Right atrium auricular region (tissue), 2 donors: Measurements from ENCODE around the gene TNKS1BP1. TPM values are rescaled to one million over a fixed set of nuclear protein-coding genes. Genes with fewer than 3 reads are reported as not detected.
A peak's percentile ranks its signal among the peaks of the same experiment; 100 is the strongest.

ENCODE experiments used
- DNase-seq: peaks from one replicate; pipeline ENCODE4 v3.0.0-alpha.2; 2019; ENCODE audit warnings: low spot score
- H3K27ac ChIP-seq, 2 donors: fragments of 200-600 bp; sonication (generic); 1 replicate in 1 of 2; 2 replicates in 1 of 2; pipeline ENCODE4 v1.5.1; 2016 to 2019
- H3K27me3 ChIP-seq, 2 donors: fragments of 200-600 bp; sonication (generic); one replicate each; pipeline versions ENCODE4 v1.5.1 to v1.6.0; 2017 to 2019
- H3K36me3 ChIP-seq: fragments of 200-600 bp; sonication (generic); one replicate; pipeline ENCODE4 v1.5.1; 2016
- H3K4me1 ChIP-seq, 2 donors: fragments of 200-600 bp; sonication (generic); one replicate each; pipeline versions ENCODE4 v1.5.1 to v1.6.0; 2017 to 2019
- H3K4me3 ChIP-seq, 2 donors: fragments of 200-600 bp; sonication (generic); 1 replicate in 1 of 2; 2 replicates in 1 of 2; pipeline ENCODE4 v1.5.1; 2017 to 2019; ENCODE audit warnings: mild to moderate bottlenecking in 1 of 2, moderate library complexity in 1 of 2
- H3K9me3 ChIP-seq, 2 donors: fragments of 200-600 bp; sonication (generic); one replicate each; pipeline ENCODE4 v1.5.1; 2019
- total RNA-seq, 2 donors: library from RNA; depleted of rRNA; stranded (reverse); fragments of >200 nt; gene quantifications; one replicate each; pipeline ENCODE4 v1.1.0, GENCODE V29; 2016
- TF ChIP-seq, protein P1 (sequence below), 2 donors: fragments of 200-600 bp; sonication (generic); IDR thresholded peaks; one replicate each; pipeline ENCODE4 v1.5.1; 2019; ENCODE audit warnings: antibody characterized with exemption in 2 of 2

TNKS1BP1 gene
- total RNA-seq, 2 donors from 2014 or later, result 26.8 to 52.5 TPM

DNA sequence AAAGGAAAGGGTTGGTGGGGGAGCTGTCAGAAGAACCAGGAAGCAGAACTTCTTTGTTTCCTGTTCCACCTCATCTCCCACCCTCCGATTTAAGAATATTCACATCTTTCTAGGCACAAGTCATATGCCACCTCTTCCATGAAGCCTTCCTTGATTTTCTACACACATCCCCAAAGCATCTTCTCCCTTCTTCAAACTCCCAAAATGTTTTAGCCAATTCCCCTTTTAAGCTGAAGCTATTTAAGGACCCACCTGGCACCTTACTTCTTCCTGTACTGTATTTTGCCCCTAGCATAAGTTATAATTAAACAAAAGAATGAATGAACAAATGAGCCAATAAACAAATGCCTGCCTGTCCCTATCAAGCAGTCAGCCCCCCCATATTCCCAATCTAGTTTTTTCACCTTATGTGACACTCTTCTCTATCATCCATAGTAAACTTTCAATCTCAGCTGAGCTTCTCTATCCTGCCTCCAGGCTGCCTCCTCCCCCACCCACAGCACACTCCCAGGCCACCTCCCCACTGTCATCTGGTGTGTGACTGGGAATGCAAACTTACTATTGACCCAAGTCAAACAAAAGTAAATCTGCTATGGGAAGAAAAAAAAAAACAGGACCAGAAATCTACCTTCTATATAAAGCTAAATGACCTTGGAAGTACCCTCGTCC lies 3.9 kb downstream of the TNKS1BP1 start:
- no peak for DNase-seq
- peak overlapping the region in 1 of 2 donors; percentile 86 for H3K4me3 ChIP-seq
- no peaks in the 10 kb centered on the region for H3K27me3 ChIP-seq
- H3K4me1 ChIP-seq, result peaks cover 0 to 77% of the 10 kb centered on the region in 2 donors
- H3K27ac ChIP-seq, result peak overlapping the region; percentile 90 to 94
- TF ChIP-seq, protein P1, sequence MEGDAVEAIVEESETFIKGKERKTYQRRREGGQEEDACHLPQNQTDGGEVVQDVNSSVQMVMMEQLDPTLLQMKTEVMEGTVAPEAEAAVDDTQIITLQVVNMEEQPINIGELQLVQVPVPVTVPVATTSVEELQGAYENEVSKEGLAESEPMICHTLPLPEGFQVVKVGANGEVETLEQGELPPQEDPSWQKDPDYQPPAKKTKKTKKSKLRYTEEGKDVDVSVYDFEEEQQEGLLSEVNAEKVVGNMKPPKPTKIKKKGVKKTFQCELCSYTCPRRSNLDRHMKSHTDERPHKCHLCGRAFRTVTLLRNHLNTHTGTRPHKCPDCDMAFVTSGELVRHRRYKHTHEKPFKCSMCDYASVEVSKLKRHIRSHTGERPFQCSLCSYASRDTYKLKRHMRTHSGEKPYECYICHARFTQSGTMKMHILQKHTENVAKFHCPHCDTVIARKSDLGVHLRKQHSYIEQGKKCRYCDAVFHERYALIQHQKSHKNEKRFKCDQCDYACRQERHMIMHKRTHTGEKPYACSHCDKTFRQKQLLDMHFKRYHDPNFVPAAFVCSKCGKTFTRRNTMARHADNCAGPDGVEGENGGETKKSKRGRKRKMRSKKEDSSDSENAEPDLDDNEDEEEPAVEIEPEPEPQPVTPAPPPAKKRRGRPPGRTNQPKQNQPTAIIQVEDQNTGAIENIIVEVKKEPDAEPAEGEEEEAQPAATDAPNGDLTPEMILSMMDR (IDR thresholded peaks at IDR 0.05), result no peak
- no peaks in the 10 kb centered on the region for H3K9me3 ChIP-seq
- peaks cover 48% of the 10 kb centered on the region for H3K36me3 ChIP-seq

DNA sequence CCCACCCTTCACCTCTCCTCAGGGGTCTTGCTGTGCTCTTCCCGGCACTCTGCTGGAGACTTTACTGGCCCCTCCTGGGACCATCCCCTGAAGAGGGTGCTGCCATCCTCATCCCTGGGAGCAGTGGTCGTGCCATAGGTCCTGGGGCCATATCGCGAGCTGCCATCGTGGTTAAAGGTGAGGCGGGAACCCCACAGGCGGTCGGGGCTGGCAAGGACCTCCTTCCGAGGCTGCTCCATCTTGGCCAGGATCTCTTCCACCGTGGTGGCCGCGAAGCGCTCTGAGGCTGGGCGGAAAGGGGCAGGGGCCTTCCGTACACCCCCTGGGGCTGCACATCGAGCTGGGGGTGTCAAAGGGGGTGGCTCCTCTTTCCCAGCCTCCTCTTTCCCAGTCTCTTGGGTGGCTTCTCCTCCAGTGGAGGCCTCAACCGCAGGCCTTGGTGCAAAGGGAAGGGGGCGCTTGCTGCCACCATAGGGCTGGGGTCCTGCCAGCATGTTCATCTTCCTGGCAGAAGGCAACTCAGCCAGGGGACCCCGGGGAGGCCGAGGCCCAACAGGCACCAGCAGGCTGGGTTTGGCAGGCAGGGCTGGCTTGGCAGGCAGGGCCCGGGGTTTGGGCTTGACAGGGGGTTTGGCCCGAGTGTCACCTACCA lies 4.6 kb downstream of the TNKS1BP1 start:
- no peaks in the 10 kb centered on the region for H3K9me3 ChIP-seq
- DNase-seq, result no peak
- TF ChIP-seq, protein P1 (IDR thresholded peaks at IDR 0.05), result no peak
- H3K4me1 ChIP-seq, result peaks cover 0 to 77% of the 10 kb centered on the region in 2 donors
- H3K36me3 ChIP-seq, result peaks cover 53% of the 10 kb centered on the region
- peak overlapping the region; percentile 21 to 90 for H3K27ac ChIP-seq
- no peaks in the 10 kb centered on the region for H3K27me3 ChIP-seq
- H3K4me3 ChIP-seq, result peak overlapping the region in 1 of 2 donors; percentile 10

GRCh38 chr11:57318178-57318577 lies 6.6 kb downstream of the TNKS1BP1 start:
- Histone ChIP-seq H3K4me3 (no peak overlapping the region), H3K27ac (peak overlapping the region; percentile 1 to 24), H3K36me3 (peaks cover 73% of the 10 kb centered on the region), H3K27me3 (no peaks in the 10 kb centered on the region), H3K4me1 (peaks cover 0 to 75% of the 10 kb centered on the region in 2 donors), H3K9me3 (no peaks in the 10 kb centered on the region)
- TF ChIP-seq, protein P1 (IDR thresholded peaks at IDR 0.05), result no peak
- DNase-seq, result no peak

- peaks cover 84% of the 10 kb centered on the region for H3K36me3 ChIP-seq
- no peak overlapping the region for H3K4me3 ChIP-seq
- no peaks in the 10 kb centered on the region for H3K27me3 ChIP-seq
- H3K27ac ChIP-seq, result peak overlapping the region; percentile 15 to 51
- no peaks in the 10 kb centered on the region for H3K9me3 ChIP-seq
- TF ChIP-seq, protein P1 (IDR thresholded peaks at IDR 0.05), result no peak
- peaks cover 0 to 74% of the 10 kb centered on the region in 2 donors for H3K4me1 ChIP-seq
- DNase-seq, result no peak
Measured at GRCh38 chr11:57316017-57316416, 8.7 kb downstream of the TNKS1BP1 start.

GRCh38 chr11:57315491-57315890 lies 9.3 kb downstream of the TNKS1BP1 start:
- H3K27ac ChIP-seq, result peak overlapping the region; percentile 15 to 51

More at GRCh38 chr11:57315491-57315890, 9.3 kb downstream of the TNKS1BP1 start:
- Histone ChIP-seq H3K4me1 (peaks cover 0 to 74% of the 10 kb centered on the region in 2 donors), H3K27me3 (no peaks in the 10 kb centered on the region), H3K4me3 (no peak overlapping the region), H3K9me3 (no peaks in the 10 kb centered on the region), H3K36me3 (peaks cover 80% of the 10 kb centered on the region)
- no peak for DNase-seq
- TF ChIP-seq, protein P1 (IDR thresholded peaks at IDR 0.05), result no peak
